Measurements from ENCODE around the gene SPTBN5. TPM values are rescaled to one million over a fixed set of nuclear protein-coding genes. Genes with fewer than 3 reads are reported as not detected.

SPTBN5 gene
- total RNA-seq, 1 experiment from 2014 or later: 3.2 TPM

- DNase-seq (ENCODE audit: low spot score): no peak
- Histone ChIP-seq H3K27ac (ENCODE audit: low read depth, low read length, poor library complexity, severe bottlenecking) (no peak overlapping the region), H3K4me3 (ENCODE audit: low read depth, low read length, poor library complexity, severe bottlenecking) (no peak overlapping the region), H3K27me3 (replicated peaks; ENCODE audit: insufficient read depth, low read depth, low read length, poor library complexity) (no peaks in the 10 kb centered on the region), H3K4me1 (ENCODE audit: insufficient read depth, low read length, poor library complexity, severe bottlenecking) (no peaks in the 10 kb centered on the region), H3K36me3 (ENCODE audit: insufficient read depth, low read length, poor library complexity, severe bottlenecking) (no peaks in the 10 kb centered on the region), H3K9me3 (ENCODE audit: low read depth, low read length, poor library complexity, severe bottlenecking) (no peaks in the 10 kb centered on the region)
- ChIA-PET CTCF (interaction anchor here (0.5 to 2.4 kb wide), 5 partner anchors 37 to 345 kb away, joined by 3 to 31 read pairs (median 6); partner anchors contain the start of gene MAPKBP1), POLR2A (ENCODE audit: low non-redundant PET) (no interaction called here)
- no TSS peak for BruUV-seq (replicated peaks)
- TF ChIP-seq CTCF (conservative IDR thresholded peaks at IDR 0.05; ENCODE audit: low read depth, low read length) (no peak), EZH2 (IDR thresholded peaks at IDR 0.05; ENCODE audit: borderline replicate concordance, low read depth, low read length, poor library complexity, severe bottlenecking) (no peak)
- intact Hi-C loops (cut with micrococcal nuclease; ENCODE audit: unreplicated experiment): loop anchor here (1.0 to 5.0 kb wide), 3 partner anchors 36 to 254 kb away; partner anchors contain the start of gene MAPKBP1
Observed at GRCh38 chr15:41810651-41811431, 83.0 kb downstream of the SPTBN5 start.

- Histone ChIP-seq H3K9me3 (ENCODE audit: low read depth, low read length, poor library complexity, severe bottlenecking) (no peaks in the 10 kb centered on the region), H3K4me3 (ENCODE audit: low read depth, low read length, poor library complexity, severe bottlenecking) (no peak overlapping the region), H3K27ac (ENCODE audit: low read depth, low read length, poor library complexity, severe bottlenecking) (no peak overlapping the region), H3K36me3 (ENCODE audit: insufficient read depth, low read length, poor library complexity, severe bottlenecking) (no peaks in the 10 kb centered on the region), H3K4me1 (ENCODE audit: insufficient read depth, low read length, poor library complexity, severe bottlenecking) (no peaks in the 10 kb centered on the region), H3K27me3 (replicated peaks; ENCODE audit: insufficient read depth, low read depth, low read length, poor library complexity) (no peaks in the 10 kb centered on the region)
- BruUV-seq (replicated peaks): no TSS peak
- TF ChIP-seq CTCF (conservative IDR thresholded peaks at IDR 0.05; ENCODE audit: low read depth, low read length) (no peak), EZH2 (IDR thresholded peaks at IDR 0.05; ENCODE audit: borderline replicate concordance, low read depth, low read length, poor library complexity, severe bottlenecking) (no peak)
- DNase-seq (ENCODE audit: low spot score): no peak
- ChIA-PET POLR2A (ENCODE audit: low non-redundant PET) (no interaction called here), CTCF (interaction anchor here (1.6 kb wide), 1 partner anchor 114 kb away, joined by 6 read pairs; no protein-coding TSS in a partner anchor)
- intact Hi-C loops (cut with micrococcal nuclease; ENCODE audit: unreplicated experiment): loop anchor here (2.0 to 5.0 kb wide), 2 partner anchors 35 to 207 kb away; partner anchors contain the start of gene MAPKBP1
Observed at GRCh38 chr15:41809526-41810220, 84.2 kb downstream of the SPTBN5 start.

GRCh38 chr15:41809121-41809520 lies 84.7 kb downstream of the SPTBN5 start:
- intact Hi-C loops (cut with micrococcal nuclease; ENCODE audit: unreplicated experiment): no loop called here
- DNase-seq (ENCODE audit: low spot score): no peak
- Histone ChIP-seq H3K27me3 (replicated peaks; ENCODE audit: insufficient read depth, low read depth, low read length, poor library complexity) (no peaks in the 10 kb centered on the region), H3K27ac (ENCODE audit: low read depth, low read length, poor library complexity, severe bottlenecking) (no peak overlapping the region), H3K4me1 (ENCODE audit: insufficient read depth, low read length, poor library complexity, severe bottlenecking) (no peaks in the 10 kb centered on the region), H3K9me3 (ENCODE audit: low read depth, low read length, poor library complexity, severe bottlenecking) (no peaks in the 10 kb centered on the region), H3K36me3 (ENCODE audit: insufficient read depth, low read length, poor library complexity, severe bottlenecking) (no peaks in the 10 kb centered on the region), H3K4me3 (ENCODE audit: low read depth, low read length, poor library complexity, severe bottlenecking) (no peak overlapping the region)
- CTCF ChIA-PET: interaction anchor here (0.7 kb wide), 1 partner anchor 48 kb away, joined by 3 read pairs; no protein-coding TSS in a partner anchor
- POLR2A ChIA-PET (ENCODE audit: low non-redundant PET): no interaction called here
- TF ChIP-seq CTCF (conservative IDR thresholded peaks at IDR 0.05; ENCODE audit: low read depth, low read length): no peak
- TF ChIP-seq EZH2 (IDR thresholded peaks at IDR 0.05; ENCODE audit: borderline replicate concordance, low read depth, low read length, poor library complexity, severe bottlenecking): no peak
- no TSS peak for BruUV-seq (replicated peaks)

Data from A673 (cell line).